Left hindlimb (tissue), 1 donor: ENCODE data around the gene CDC42EP5.
"Not testable (repeated sequence)": the region's sequence is repeated elsewhere in the genome, so short reads cannot be mapped to it uniquely, and the experiment has no call there.

Source experiments
- DNase-seq: peaks from one replicate; pipeline ENCODE4 v3.0.0-alpha.2; 2018

CDC42EP5 gene

GRCh38 chr19:54489341-54489740 lies 16.2 kb upstream of the CDC42EP5 start:
- DNase-seq: no peak

DNA sequence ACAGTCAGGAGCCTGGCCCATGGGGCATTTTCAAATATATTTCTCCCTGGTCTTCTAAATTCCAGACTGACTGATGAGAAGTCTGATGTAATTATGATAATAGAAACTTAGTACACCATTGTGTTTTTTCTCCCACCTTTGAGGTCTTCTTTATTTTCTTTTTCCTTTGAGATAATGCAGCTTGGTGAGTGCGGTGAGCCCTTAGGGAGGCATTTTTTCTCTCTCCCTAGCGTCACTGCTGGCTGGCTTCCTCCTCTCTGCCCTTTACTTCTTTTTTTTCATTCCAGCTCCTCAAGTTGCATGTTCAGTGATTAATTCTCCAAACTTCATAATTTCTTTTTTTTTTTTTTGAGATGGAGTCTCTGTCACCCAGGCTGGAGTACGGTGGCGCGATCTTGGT lies 12.8 kb upstream of the CDC42EP5 start:
- no peak for DNase-seq

DNA sequence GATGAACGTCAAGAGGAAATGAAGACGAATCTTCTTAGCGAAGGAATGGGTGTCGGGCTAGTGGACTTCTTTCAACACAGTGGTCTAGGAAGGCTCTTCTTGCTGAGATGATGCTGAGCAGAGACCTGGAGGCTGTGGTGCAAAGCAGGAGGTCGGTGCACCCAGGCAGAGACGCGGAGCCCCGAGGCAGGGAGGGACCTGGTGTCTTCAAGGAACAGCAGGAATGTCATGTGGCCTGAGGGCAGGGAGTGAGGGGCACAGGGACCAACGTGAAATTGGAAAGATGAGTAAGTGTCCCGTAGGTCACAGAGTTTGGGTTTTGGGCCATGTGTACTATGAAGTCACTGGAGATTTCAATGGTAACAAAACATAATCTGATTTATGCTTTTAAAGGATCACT lies 11.4 kb upstream of the CDC42EP5 start:
- DNase-seq: no peak

GRCh38 chr19:54482889-54483288 lies 9.8 kb upstream of the CDC42EP5 start:
- DNase-seq: no peak

DNA sequence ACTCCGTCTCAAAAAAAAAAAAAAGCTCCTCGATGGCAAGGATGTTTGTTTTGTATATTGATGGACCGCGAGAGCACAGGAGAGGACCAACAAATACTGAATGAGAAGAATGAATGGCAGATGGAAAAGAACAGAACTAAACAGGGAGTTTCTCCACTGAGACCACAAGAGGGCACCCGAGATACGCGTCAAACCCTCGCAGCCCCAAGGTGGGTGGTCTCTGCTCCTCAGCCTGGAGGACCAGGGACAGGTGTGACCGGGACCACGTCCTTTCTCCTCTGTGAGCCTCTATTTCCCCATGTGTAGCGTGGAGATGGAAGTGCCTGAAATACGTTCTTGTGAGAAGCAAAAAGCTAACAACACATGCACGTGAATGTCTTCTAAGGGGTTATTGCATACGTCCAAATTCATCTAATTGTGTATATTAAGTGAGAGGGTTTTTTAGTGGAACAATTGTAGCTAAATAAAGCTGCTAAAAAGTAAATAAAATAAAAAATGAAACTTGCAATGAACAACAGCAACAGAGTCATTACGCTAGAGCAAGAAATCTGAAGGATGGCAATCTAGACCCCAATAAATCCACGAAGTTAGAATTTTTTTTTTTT lies 8.3 kb upstream of the CDC42EP5 start:
- peak; percentile 74 for DNase-seq

GRCh38 chr19:54480051-54480450 lies 7.0 kb upstream of the CDC42EP5 start:
- DNase-seq: no peak

DNA sequence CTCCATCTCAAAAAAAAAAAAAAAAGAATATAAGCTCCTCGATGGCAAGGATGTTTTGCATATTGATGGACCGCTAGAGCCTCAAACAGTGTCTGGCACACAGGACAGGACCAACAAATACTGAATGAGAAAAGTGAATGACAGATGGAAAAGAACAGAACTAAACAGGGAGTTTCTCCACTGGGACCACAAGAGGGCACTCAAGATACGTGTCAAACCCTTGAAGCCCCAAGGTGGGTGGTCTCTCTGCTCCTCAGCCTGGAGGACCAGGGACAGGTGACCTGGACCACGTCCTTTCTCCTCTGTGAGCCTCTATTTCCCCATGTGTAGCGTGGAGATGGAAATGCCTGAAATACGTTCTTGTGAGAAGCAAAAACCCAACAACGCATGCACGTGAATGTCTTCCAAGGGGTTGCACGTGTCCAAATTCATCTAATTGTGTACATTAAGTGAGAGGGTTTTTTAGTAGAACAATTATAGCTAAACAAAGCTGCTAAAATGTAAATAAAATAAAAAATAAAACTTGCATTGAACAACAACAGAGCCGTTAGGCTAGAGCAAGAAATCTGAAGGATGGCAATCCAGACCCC lies 5.7 kb upstream of the CDC42EP5 start:
- no peak for DNase-seq

DNA sequence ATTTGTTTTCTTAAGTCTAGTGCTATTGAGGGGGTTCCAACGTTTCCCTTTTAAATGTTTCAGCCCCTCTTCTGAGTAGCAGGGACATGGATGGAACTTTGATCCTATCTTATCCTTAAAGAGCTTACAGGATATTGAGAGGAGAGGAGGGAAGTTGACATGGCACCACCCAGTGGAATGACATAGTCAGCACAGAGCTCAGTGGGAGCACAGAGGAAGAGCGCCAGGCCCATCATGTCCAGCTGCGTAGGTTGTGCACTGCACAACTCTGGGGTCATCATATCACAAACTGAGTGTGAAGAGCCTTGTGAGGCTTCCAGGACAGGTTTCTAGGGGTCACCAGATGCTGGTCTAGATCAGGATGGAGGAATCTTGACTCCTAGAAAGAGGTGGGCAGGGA lies 4.6 kb upstream of the CDC42EP5 start:
- no peak for DNase-seq

- DNase-seq: no peak
Observed at GRCh38 chr19:54475706-54476105, 2.6 kb upstream of the CDC42EP5 start.

DNA sequence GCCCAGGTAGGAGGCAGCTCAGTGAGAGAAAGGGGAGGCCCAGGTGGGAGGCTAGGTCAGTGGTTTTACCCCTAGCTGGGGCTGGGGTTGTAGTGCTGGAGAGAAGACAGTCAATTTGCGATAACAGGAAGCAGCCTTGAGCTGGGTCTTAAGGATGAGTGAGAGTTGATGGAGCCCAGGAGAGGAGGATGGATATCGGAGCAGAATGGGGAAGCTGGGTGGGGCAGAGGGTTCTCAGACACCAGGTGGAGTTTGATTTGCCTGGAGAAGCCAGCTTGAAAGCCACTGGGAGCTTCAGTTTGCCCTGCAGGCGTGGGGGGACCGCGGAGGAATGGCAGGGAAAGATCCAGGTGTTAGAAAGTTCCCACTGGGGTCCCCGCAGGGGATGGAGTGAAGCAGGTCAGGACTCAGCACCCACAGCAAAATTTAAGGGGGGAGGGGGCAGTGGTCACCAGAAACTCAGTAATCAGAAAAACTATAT lies 836 bp upstream of the CDC42EP5 start:
- DNase-seq: no peak

- DNase-seq: peak; percentile 75
Observed at GRCh38 chr19:54470991-54471782, 1.9 kb downstream of the CDC42EP5 start.

DNA sequence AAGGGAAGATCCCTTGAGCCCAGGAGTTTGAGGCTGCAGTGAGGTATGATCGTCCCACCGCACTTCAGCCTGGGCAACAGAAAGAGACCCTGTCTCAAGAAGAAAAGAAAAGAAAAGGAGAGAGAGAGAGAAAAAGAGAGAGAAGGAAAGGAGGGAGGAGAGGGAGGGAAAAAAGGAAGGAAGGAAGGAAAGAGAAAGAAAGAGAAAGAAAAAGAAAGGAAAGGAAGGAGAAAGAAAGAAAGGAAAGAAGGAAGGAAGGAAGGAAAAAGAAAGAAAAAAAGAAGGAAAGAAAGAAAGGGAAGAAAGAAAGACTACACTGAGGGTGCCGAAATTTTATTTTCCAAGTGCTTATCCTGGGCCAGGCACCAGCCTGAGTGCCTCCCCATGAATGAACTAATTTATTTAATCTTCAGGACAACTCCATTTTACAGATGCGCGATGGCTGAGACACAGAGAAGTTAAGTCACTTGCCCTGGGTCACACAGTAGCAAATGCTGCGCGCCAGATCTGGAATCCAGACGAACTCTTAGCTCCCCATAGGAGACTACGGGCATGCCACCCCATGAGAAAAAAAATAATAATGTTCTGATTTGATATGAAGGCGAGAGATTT lies 2.7 kb downstream of the CDC42EP5 start:
- DNase-seq: no peak

- DNase-seq: peak; percentile 47
Observed at GRCh38 chr19:54469496-54469934, 3.6 kb downstream of the CDC42EP5 start.

DNA sequence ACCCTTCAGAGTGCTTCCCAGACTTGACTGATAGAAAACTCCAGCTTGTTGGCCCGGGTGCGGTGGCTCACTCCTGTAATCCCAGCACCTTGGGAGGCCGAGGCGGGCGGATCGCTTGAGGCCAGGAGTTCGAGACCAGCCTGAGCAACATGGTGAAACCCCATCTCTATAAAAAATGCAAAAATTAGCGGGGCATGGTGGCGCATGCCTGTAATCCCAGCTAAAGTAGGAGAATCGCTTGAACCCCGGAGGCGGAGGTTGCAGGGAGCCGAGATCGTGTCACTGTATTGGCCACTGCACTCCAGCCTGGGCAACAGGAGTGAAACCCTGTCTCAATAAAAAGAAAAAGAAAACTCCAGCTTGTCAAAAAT lies 7.0 kb downstream of the CDC42EP5 start:
- not testable (repeated sequence) for DNase-seq

DNA sequence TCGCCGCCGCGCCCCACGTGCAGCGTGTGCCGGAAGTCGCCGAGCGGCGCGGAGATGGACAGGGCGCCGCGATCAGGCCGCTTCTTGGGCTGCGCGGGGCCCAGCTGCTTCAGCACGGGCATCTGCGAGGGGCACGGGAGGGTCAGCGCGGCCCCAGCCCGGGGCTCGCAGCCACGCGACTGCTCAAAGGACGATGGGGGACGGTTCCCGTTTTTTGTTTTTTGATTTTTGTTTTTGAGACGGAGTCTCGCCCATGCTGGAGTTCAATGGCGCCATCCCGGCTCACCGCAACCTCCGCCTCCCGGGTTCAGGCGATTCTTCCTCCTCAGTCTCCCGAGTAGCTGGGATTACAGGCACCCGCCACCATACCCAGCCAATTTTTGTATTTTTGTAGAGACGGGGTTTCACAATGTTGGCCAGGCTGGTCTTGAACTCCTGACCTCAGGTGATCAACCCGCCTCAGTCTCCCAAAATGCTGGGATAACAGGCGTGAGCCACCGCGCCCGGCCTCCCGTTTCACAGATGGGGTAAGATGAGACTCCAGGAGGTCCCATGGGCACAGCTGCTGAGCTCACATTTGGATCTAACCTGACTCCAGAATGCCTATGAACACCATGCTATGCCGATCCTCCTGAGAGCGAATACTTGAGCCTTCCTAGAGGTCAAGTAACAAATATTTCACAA lies 7.5 kb downstream of the CDC42EP5 start:
- no peak for DNase-seq

- DNase-seq: peak; percentile 94
Observed at GRCh38 chr19:54464630-54465425, 8.3 kb downstream of the CDC42EP5 start.

DNA sequence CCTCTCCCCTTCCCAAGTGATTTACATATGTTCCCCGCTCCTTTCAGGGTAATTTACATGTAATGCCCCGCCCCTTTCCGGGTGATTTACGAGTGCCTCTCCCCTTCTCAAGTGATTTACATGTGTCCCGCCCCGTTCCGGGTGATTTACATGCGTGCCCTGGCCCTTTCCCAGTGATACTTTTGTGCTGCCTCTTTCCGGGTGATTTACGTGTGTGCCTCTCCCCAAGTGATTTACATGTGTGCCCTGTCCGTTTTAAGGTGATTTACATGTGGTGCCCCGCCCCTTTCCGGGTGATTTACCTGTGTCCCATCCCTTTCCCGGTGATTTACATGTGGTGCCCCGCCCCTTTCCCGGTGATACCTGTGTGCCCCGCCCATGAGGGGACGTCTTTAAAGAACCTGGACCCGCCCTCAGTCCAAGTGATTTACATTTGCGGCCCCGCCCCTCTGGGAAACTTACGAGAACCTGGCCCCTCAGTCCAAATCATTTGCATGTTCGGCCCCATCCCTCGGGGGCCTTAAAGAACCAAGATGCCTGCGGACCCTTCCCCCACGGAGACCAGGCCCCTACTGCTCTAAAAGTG lies 9.0 kb downstream of the CDC42EP5 start:
- DNase-seq: peak; percentile 84

GRCh38 chr19:54463531-54464043 lies 9.5 kb downstream of the CDC42EP5 start, which contains the start of gene LENG9:
Gene LENG9 (minus strand): TSS chr19:54463778. CDS start chr19:54463526, 252 bp downstream.
- peak; percentile 98 for DNase-seq

GRCh38 chr19:54462655-54463530 lies 10.2 kb downstream of the CDC42EP5 start:
- DNase-seq: peak; percentile 85

GRCh38 chr19:54462047-54462654 lies 10.9 kb downstream of the CDC42EP5 start:
- DNase-seq: no peak
